ENCODE results near the gene SUPT4H1.

SUPT4H1 gene

DNA sequence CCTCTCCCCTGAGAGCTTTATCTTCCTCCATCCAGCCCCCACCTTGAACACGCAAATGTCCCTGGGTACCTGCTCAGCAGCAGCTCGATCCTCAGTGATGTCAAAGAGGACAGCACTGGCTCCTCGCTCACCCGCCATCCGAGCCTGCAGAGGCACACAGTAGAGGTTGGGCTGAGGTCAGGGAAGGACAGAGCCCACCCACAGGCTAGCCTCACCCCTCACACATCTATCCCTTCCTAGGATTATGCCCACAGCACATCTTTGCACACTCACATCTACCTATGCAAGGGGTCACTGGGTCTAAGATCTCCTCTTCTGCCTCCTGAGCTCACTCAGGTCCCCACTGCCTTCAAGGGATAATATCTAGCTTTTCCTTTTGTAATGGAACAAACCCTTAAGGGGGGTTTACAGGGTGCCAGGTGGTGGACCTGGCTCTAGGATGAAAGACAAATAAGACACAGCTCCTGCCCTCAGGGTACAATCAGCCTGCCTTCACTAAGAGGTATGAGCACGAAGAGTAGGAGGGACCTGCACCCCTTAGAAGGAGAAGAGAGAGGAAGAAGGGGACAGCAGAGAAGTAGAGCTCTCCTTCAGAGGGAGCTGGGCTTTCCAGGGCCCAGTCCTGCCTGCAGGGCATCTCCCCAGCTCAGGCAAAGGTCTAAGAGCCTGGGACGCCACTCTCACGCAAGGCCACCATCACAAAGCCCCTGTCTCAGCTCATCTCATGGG, 11.6 kb upstream of the SUPT4H1 start:
- H3K4me3 ChIP-seq (replicated peaks; ENCODE audit: low read depth, low read length): no peak overlapping the region
- DNase-seq (ENCODE audit: low read depth): no peak

DNA sequence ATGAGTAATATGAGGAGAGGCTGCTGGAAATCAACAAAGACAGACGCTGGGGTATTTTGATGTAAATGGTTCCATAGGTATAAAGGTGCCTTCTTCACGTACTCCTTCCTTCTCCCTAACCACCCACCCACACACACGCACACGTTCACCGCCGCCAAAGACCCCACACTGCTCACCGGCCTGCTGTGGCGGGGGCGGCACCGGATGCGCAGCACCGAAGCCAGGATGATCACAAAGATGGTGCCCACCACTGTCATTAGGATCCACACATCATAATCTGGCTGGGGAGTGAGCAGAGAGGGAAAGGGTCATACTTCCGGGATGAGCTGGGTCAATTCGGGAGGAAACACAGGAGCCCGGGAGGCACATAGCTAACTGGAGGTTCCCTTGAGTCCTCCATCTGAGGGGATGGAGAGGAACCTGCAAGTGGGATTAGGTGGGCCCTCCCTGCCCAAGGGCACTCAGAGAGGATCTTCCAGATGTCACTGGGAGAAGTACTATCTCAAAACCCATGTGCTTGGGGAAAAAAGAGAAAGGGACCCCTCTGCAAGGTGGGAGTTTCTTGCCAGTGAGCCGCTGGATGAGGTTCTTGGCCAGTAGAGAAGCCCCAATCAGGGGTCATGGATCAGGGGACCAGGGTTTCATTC, 10.5 kb upstream of the SUPT4H1 start:
- no peak for DNase-seq (ENCODE audit: low read depth)
- H3K4me3 ChIP-seq (replicated peaks; ENCODE audit: low read depth, low read length): no peak overlapping the region
- TF ChIP-seq, protein P1, sequence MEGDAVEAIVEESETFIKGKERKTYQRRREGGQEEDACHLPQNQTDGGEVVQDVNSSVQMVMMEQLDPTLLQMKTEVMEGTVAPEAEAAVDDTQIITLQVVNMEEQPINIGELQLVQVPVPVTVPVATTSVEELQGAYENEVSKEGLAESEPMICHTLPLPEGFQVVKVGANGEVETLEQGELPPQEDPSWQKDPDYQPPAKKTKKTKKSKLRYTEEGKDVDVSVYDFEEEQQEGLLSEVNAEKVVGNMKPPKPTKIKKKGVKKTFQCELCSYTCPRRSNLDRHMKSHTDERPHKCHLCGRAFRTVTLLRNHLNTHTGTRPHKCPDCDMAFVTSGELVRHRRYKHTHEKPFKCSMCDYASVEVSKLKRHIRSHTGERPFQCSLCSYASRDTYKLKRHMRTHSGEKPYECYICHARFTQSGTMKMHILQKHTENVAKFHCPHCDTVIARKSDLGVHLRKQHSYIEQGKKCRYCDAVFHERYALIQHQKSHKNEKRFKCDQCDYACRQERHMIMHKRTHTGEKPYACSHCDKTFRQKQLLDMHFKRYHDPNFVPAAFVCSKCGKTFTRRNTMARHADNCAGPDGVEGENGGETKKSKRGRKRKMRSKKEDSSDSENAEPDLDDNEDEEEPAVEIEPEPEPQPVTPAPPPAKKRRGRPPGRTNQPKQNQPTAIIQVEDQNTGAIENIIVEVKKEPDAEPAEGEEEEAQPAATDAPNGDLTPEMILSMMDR (IDR thresholded peaks at IDR 0.05; ENCODE audit: low read length, missing control alignments): no peak

More for the DNA sequence above, 11.6 kb upstream of the SUPT4H1 start:
- TF ChIP-seq, protein P1 (IDR thresholded peaks at IDR 0.05; ENCODE audit: low read length, missing control alignments): no peak

DNA sequence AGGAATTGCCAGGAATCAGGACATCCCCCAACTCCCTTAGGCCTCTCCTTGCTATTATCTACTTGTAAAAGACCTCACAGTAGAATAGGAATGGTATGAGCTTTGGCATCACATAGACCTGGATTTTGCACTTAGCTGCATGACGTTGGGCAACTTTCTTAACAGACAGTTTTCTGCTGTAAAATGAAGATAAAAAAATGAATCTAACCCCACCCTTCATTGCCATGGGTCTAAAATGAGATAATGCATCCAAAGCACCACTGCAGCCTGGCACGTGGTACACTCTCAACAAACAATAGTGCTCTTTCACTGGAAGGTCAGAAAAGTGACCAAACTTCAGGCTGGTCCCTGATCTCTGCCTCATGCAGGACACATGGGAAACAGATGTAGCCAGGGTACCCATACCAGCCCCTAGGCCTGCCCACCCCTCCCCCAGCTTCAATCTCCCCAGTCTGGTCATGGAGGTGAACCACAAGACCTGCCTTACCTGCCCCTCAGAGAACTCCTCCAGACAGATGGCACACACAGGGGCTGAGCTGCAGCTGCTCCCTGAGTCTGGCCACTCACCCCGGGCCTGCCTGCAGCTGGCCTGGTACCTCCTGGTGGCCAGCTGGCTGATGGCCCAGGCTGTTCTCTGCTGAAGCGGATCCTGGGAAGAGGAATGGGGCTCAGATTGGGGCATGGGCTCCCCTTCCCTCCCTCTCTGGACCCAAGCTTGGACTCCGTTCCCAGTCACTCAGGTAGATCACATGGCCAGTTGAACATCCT, 8.5 kb upstream of the SUPT4H1 start:
- no peak for DNase-seq (ENCODE audit: low read depth)
- H3K4me3 ChIP-seq (replicated peaks; ENCODE audit: low read depth, low read length): no peak overlapping the region
- TF ChIP-seq, protein P1 (IDR thresholded peaks at IDR 0.05; ENCODE audit: low read length, missing control alignments): no peak

DNA sequence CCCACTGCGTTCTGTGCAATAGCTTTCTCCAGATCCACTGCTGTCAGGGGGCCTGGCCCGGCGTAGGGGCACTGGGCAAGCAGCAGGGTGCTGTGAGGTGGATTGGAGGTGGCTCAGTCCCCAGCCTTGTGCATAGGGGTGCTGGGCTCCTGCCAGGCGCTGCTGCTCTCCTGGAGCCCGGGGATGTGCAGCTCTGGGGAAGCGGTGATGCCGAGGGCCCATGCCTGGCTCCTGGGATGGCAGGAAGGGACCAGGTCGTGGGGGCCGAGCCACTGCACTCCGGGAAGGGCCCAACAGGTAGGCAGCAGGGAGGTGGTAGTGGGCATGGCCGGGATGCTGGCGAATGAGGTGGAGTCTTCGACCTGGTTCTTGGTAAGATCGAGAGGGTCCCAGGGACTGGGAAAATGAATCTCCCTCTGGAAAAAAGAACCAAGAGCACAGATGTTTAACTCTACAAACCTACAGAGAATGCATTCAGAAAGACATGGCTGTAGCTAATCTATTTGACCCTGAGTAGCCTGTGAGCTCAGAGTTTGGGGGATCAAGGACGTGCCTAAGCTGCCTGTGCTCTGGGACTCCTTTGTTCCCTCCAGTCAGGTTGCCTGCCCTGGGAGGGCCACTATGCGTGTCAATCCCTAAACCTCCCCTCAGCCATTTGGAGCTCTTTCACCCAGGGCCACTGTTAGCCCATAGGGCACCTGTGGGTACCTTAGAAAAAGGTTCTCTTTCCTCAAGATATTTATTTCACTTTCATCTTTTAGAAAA, 6.6 kb upstream of the SUPT4H1 start:
- no peak overlapping the region for H3K4me3 ChIP-seq (replicated peaks; ENCODE audit: low read depth, low read length)
- TF ChIP-seq, protein P1 (IDR thresholded peaks at IDR 0.05; ENCODE audit: low read length, missing control alignments): no peak
- DNase-seq (ENCODE audit: low read depth): no peak

- H3K4me3 ChIP-seq (replicated peaks; ENCODE audit: low read depth, low read length): no peak overlapping the region
- TF ChIP-seq, protein P1 (IDR thresholded peaks at IDR 0.05; ENCODE audit: low read length, missing control alignments): no peak
- DNase-seq (ENCODE audit: low read depth): no peak
Measured at GRCh38 chr17:58357312-58358297, 5.6 kb upstream of the SUPT4H1 start.
